Measurements from ENCODE around the gene BGN.

The BGN gene

GRCh38 chrX:153446636-153446936 is 48.2 kb upstream of the BGN start:
- Histone ChIP-seq H3K36me3 (ENCODE audit: control insufficient read depth in 1 of 2, insufficient read depth in 2 of 2, low read depth in 1 of 2, low read length in 2 of 2) (peaks cover 0 to 39% of the 10 kb centered on the region in 2 experiments), H4K8ac (ENCODE audit: low read length) (no peak overlapping the region), H3K79me1 (replicated peaks; ENCODE audit: low read length, poor library complexity, severe bottlenecking) (no peaks in the 10 kb centered on the region), H3K27ac (ENCODE audit: low read length, poor library complexity, severe bottlenecking) (no peak overlapping the region), H3K27me3 (ENCODE audit: control insufficient read depth in 1 of 2, insufficient read depth in 1 of 2, low read length in 2 of 2) (peaks cover 0 to 26% of the 10 kb centered on the region in 2 experiments), H3K14ac (ENCODE audit: low read length in 2 of 2) (no peak overlapping the region), H3K4me3 (ENCODE audit: insufficient read depth in 1 of 2, low read depth in 1 of 2, low read length in 2 of 2) (no peak overlapping the region), H3K23ac (ENCODE audit: low read length in 2 of 2) (no peak overlapping the region), H2BK15ac (ENCODE audit: low read depth, poor library complexity, severe bottlenecking) (no peak overlapping the region), H3K9ac (ENCODE audit: low read length) (no peak overlapping the region), H3K4me2 (ENCODE audit: low read length, poor library complexity, severe bottlenecking) (no peak overlapping the region), H2AFZ (ENCODE audit: low read depth, low read length) (no peak overlapping the region), H3K4me1 (ENCODE audit: control insufficient read depth, insufficient read depth, low read depth, low read length) (no peaks in the 10 kb centered on the region), H3K4ac (ENCODE audit: low read depth in 1 of 2, low read length in 2 of 2) (no peak overlapping the region), H3K9me3 (ENCODE audit: control insufficient read depth, low read length) (no peaks in the 10 kb centered on the region), H4K91ac (ENCODE audit: low read length) (no peak overlapping the region), H2AK5ac (ENCODE audit: low read length, severe bottlenecking) (no peak overlapping the region), H2BK5ac (ENCODE audit: low read depth, low read length, poor library complexity, severe bottlenecking) (no peak overlapping the region), H3K18ac (ENCODE audit: low read depth in 1 of 2, low read length in 2 of 2) (no peak overlapping the region), H2BK120ac (ENCODE audit: low read depth, low read length) (no peak overlapping the region), H2BK12ac (ENCODE audit: low read length in 2 of 2) (no peak overlapping the region)
- DNase-seq, result no peak
- WGBS, result 86% methylated on average over 9 of the region's 10 CpGs

- no peak overlapping the region for H2BK12ac ChIP-seq (ENCODE audit: low read length in 2 of 2)
- DNase-seq, result no peak
- H3K9ac ChIP-seq (ENCODE audit: low read length), result no peak overlapping the region
- H3K23ac ChIP-seq (ENCODE audit: low read length in 2 of 2), result no peak overlapping the region
- no peak overlapping the region for H3K4me2 ChIP-seq (ENCODE audit: low read length, poor library complexity, severe bottlenecking)
- no peaks in the 10 kb centered on the region for H3K4me1 ChIP-seq (ENCODE audit: control insufficient read depth, insufficient read depth, low read depth, low read length)
- no peak overlapping the region for H3K14ac ChIP-seq (ENCODE audit: low read length in 2 of 2)
- H2AK5ac ChIP-seq (ENCODE audit: low read length, severe bottlenecking), result no peak overlapping the region
- H3K4me3 ChIP-seq (ENCODE audit: insufficient read depth in 1 of 2, low read depth in 1 of 2, low read length in 2 of 2), result no peak overlapping the region
- 98% methylated on average over 17 of the region's 17 CpGs for WGBS
- peaks cover 0 to 39% of the 10 kb centered on the region in 2 experiments for H3K36me3 ChIP-seq (ENCODE audit: control insufficient read depth in 1 of 2, insufficient read depth in 2 of 2, low read depth in 1 of 2, low read length in 2 of 2)
- H2BK5ac ChIP-seq (ENCODE audit: low read depth, low read length, poor library complexity, severe bottlenecking), result no peak overlapping the region
- H2BK120ac ChIP-seq (ENCODE audit: low read depth, low read length), result no peak overlapping the region
- no peaks in the 10 kb centered on the region for H3K9me3 ChIP-seq (ENCODE audit: control insufficient read depth, low read length)
- H4K8ac ChIP-seq (ENCODE audit: low read length), result no peak overlapping the region
- no peaks in the 10 kb centered on the region for H3K79me1 ChIP-seq (replicated peaks; ENCODE audit: low read length, poor library complexity, severe bottlenecking)
- H2BK15ac ChIP-seq (ENCODE audit: low read depth, poor library complexity, severe bottlenecking), result no peak overlapping the region
- peaks cover 0 to 25% of the 10 kb centered on the region in 2 experiments for H3K27me3 ChIP-seq (ENCODE audit: control insufficient read depth in 1 of 2, insufficient read depth in 1 of 2, low read length in 2 of 2)
- no peak overlapping the region for H3K27ac ChIP-seq (ENCODE audit: low read length, poor library complexity, severe bottlenecking)
- no peak overlapping the region for H3K18ac ChIP-seq (ENCODE audit: low read depth in 1 of 2, low read length in 2 of 2)
- H4K91ac ChIP-seq (ENCODE audit: low read length), result no peak overlapping the region
- H3K4ac ChIP-seq (ENCODE audit: low read depth in 1 of 2, low read length in 2 of 2), result no peak overlapping the region
- H2AFZ ChIP-seq (ENCODE audit: low read depth, low read length), result no peak overlapping the region
Observed at GRCh38 chrX:153446950-153447580, 47.7 kb upstream of the BGN start.

GRCh38 chrX:153447581-153447960 is 47.2 kb upstream of the BGN start:
- Histone ChIP-seq H3K4ac (ENCODE audit: low read depth in 1 of 2, low read length in 2 of 2) (no peak overlapping the region), H2BK15ac (ENCODE audit: low read depth, poor library complexity, severe bottlenecking) (no peak overlapping the region), H2AFZ (ENCODE audit: low read depth, low read length) (no peak overlapping the region), H3K27ac (ENCODE audit: low read length, poor library complexity, severe bottlenecking) (no peak overlapping the region), H3K27me3 (ENCODE audit: control insufficient read depth in 1 of 2, insufficient read depth in 1 of 2, low read length in 2 of 2) (peaks cover 0 to 20% of the 10 kb centered on the region in 2 experiments), H3K4me2 (ENCODE audit: low read length, poor library complexity, severe bottlenecking) (no peak overlapping the region), H3K18ac (ENCODE audit: low read depth in 1 of 2, low read length in 2 of 2) (no peak overlapping the region), H3K4me1 (ENCODE audit: control insufficient read depth, insufficient read depth, low read depth, low read length) (no peaks in the 10 kb centered on the region), H2BK12ac (ENCODE audit: low read length in 2 of 2) (no peak overlapping the region), H3K36me3 (ENCODE audit: control insufficient read depth in 1 of 2, insufficient read depth in 2 of 2, low read depth in 1 of 2, low read length in 2 of 2) (peaks cover 0 to 39% of the 10 kb centered on the region in 2 experiments), H3K9me3 (ENCODE audit: control insufficient read depth, low read length) (no peaks in the 10 kb centered on the region), H2AK5ac (ENCODE audit: low read length, severe bottlenecking) (no peak overlapping the region), H3K79me1 (replicated peaks; ENCODE audit: low read length, poor library complexity, severe bottlenecking) (no peaks in the 10 kb centered on the region), H3K4me3 (ENCODE audit: insufficient read depth in 1 of 2, low read depth in 1 of 2, low read length in 2 of 2) (no peak overlapping the region), H4K8ac (ENCODE audit: low read length) (no peak overlapping the region), H3K9ac (ENCODE audit: low read length) (no peak overlapping the region), H2BK120ac (ENCODE audit: low read depth, low read length) (no peak overlapping the region), H3K23ac (ENCODE audit: low read length in 2 of 2) (no peak overlapping the region), H3K14ac (ENCODE audit: low read length in 2 of 2) (no peak overlapping the region), H4K91ac (ENCODE audit: low read length) (no peak overlapping the region), H2BK5ac (ENCODE audit: low read depth, low read length, poor library complexity, severe bottlenecking) (no peak overlapping the region)
- 86% methylated on average over 6 of the region's 8 CpGs for WGBS
- no peak for DNase-seq

- DNase-seq, result no peak
- Histone ChIP-seq H2AFZ (ENCODE audit: low read depth, low read length) (no peak overlapping the region), H3K36me3 (ENCODE audit: control insufficient read depth in 1 of 2, insufficient read depth in 2 of 2, low read depth in 1 of 2, low read length in 2 of 2) (peaks cover 0 to 39% of the 10 kb centered on the region in 2 experiments), H3K18ac (ENCODE audit: low read depth in 1 of 2, low read length in 2 of 2) (no peak overlapping the region), H2BK12ac (ENCODE audit: low read length in 2 of 2) (no peak overlapping the region), H4K91ac (ENCODE audit: low read length) (no peak overlapping the region), H3K9ac (ENCODE audit: low read length) (no peak overlapping the region), H4K8ac (ENCODE audit: low read length) (no peak overlapping the region), H3K79me1 (replicated peaks; ENCODE audit: low read length, poor library complexity, severe bottlenecking) (no peaks in the 10 kb centered on the region), H2BK120ac (ENCODE audit: low read depth, low read length) (no peak overlapping the region), H2BK5ac (ENCODE audit: low read depth, low read length, poor library complexity, severe bottlenecking) (no peak overlapping the region), H2BK15ac (ENCODE audit: low read depth, poor library complexity, severe bottlenecking) (no peak overlapping the region), H3K23ac (ENCODE audit: low read length in 2 of 2) (no peak overlapping the region), H3K4ac (ENCODE audit: low read depth in 1 of 2, low read length in 2 of 2) (no peak overlapping the region), H3K27me3 (ENCODE audit: control insufficient read depth in 1 of 2, insufficient read depth in 1 of 2, low read length in 2 of 2) (peaks cover 0 to 14% of the 10 kb centered on the region in 2 experiments), H3K4me2 (ENCODE audit: low read length, poor library complexity, severe bottlenecking) (no peak overlapping the region), H3K4me3 (ENCODE audit: insufficient read depth in 1 of 2, low read depth in 1 of 2, low read length in 2 of 2) (no peak overlapping the region), H3K14ac (ENCODE audit: low read length in 2 of 2) (no peak overlapping the region), H2AK5ac (ENCODE audit: low read length, severe bottlenecking) (no peak overlapping the region), H3K9me3 (ENCODE audit: control insufficient read depth, low read length) (no peaks in the 10 kb centered on the region), H3K27ac (ENCODE audit: low read length, poor library complexity, severe bottlenecking) (no peak overlapping the region), H3K4me1 (ENCODE audit: control insufficient read depth, insufficient read depth, low read depth, low read length) (no peaks in the 10 kb centered on the region)
- 99% methylated on average over 17 of the region's 21 CpGs for WGBS
Observed at GRCh38 chrX:153448556-153449367, 46.0 kb upstream of the BGN start.
